ENCODE results near the gene AHCYL2. TPM values are rescaled to one million over a fixed set of nuclear protein-coding genes. Genes with fewer than 3 reads are reported as not detected.

AHCYL2 gene
- total RNA-seq, 1 experiment from 2014 or later, result 17.0 TPM

DNA sequence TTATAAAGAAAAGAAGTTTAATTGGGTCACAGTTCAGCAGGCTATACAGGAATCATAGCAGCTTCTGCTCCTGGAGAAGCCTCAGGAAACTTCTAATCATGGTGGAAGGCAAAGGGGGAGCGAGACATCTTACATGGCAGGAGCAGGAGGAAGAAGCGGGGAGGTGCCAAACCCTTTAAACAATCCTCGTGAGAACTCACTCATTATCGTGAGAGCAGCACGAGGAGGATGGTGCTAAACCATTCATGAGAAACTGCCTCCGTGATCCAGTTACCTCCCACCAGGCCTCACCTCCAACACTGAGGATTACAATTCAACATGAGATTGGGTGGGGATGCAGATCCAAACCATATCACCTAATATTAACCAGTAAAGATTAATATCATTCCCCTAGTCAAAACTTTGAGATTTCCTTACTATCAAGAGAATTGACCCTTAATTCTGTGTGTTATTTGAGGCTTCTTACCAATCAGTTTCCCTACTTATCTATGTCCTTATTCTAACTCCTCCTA, 38.0 kb upstream of the AHCYL2 start:
- Histone ChIP-seq H3K79me2 (ENCODE audit: insufficient read depth, low read length) (no peaks in the 10 kb centered on the region), H3K4me1 (ENCODE audit: control insufficient read depth in 1 of 2, insufficient read depth in 2 of 2, low read length in 2 of 2) (peaks cover 0 to 12% of the 10 kb centered on the region in 2 experiments; a peak in 1 of 4 replicates), H3K27ac (ENCODE audit: low read depth, low read length) (no peak overlapping the region), H3K9me2 (ENCODE audit: insufficient read depth) (no peaks in the 10 kb centered on the region), H3K36me3 (ENCODE audit: control insufficient read depth in 1 of 2, insufficient read depth in 2 of 2, low read length in 2 of 2) (no peaks in the 10 kb centered on the region), H4K20me1 (ENCODE audit: insufficient read depth) (no peaks in the 10 kb centered on the region), H3K9ac (ENCODE audit: low read length) (no peak overlapping the region), H3K27me3 (ENCODE audit: insufficient read depth, low read length) (no peaks in the 10 kb centered on the region), H3K4me3 (replicated peaks in 1 of 2; ENCODE audit: low read depth in 1 of 2, low read length in 2 of 2) (no peak overlapping the region), H3K9me3 (ENCODE audit: control insufficient read depth in 1 of 2, insufficient read depth in 1 of 2, low read depth in 1 of 2, low read length in 2 of 2) (no peaks in the 10 kb centered on the region), H3K4me2 (ENCODE audit: low read length) (no peak overlapping the region), H2AFZ (ENCODE audit: low read depth, low read length, poor library complexity, severe bottlenecking) (no peak overlapping the region)
- POLR2A ChIA-PET, result no interaction called here
- BruUV-seq (replicated peaks), result no TSS peak
- DNase-seq (ENCODE audit: low read depth, low spot score) (no peak), ATAC-seq (no peak)
- intact Hi-C loops (cut with micrococcal nuclease), result no loop called here
- CTCF ChIA-PET, result no interaction called here
- no peak for TF ChIP-seq TCF7L2 (IDR thresholded peaks at IDR 0.05; ENCODE audit: borderline replicate concordance, extremely low read depth, insufficient read depth, insufficient read length)
- TF ChIP-seq EZH2phosphoT487 (IDR thresholded peaks at IDR 0.05; ENCODE audit: borderline replicate concordance), result no peak
- TF ChIP-seq, protein P1, sequence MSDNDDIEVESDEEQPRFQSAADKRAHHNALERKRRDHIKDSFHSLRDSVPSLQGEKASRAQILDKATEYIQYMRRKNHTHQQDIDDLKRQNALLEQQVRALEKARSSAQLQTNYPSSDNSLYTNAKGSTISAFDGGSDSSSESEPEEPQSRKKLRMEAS (IDR thresholded peaks at IDR 0.05), result no peak
- no peak for TF ChIP-seq EGR1 (IDR thresholded peaks at IDR 0.05; ENCODE audit: low read depth)
- TF ChIP-seq SRF (IDR thresholded peaks at IDR 0.05; ENCODE audit: low read depth), result no peak
- no peak for TF ChIP-seq ATF3 (IDR thresholded peaks at IDR 0.05)
- no peak for TF ChIP-seq RAD21 (IDR thresholded peaks at IDR 0.05; ENCODE audit: low read depth)
- no peak for TF ChIP-seq ZNF274 (IDR thresholded peaks at IDR 0.05; ENCODE audit: low read depth, low read length)
- TF ChIP-seq, protein P2, sequence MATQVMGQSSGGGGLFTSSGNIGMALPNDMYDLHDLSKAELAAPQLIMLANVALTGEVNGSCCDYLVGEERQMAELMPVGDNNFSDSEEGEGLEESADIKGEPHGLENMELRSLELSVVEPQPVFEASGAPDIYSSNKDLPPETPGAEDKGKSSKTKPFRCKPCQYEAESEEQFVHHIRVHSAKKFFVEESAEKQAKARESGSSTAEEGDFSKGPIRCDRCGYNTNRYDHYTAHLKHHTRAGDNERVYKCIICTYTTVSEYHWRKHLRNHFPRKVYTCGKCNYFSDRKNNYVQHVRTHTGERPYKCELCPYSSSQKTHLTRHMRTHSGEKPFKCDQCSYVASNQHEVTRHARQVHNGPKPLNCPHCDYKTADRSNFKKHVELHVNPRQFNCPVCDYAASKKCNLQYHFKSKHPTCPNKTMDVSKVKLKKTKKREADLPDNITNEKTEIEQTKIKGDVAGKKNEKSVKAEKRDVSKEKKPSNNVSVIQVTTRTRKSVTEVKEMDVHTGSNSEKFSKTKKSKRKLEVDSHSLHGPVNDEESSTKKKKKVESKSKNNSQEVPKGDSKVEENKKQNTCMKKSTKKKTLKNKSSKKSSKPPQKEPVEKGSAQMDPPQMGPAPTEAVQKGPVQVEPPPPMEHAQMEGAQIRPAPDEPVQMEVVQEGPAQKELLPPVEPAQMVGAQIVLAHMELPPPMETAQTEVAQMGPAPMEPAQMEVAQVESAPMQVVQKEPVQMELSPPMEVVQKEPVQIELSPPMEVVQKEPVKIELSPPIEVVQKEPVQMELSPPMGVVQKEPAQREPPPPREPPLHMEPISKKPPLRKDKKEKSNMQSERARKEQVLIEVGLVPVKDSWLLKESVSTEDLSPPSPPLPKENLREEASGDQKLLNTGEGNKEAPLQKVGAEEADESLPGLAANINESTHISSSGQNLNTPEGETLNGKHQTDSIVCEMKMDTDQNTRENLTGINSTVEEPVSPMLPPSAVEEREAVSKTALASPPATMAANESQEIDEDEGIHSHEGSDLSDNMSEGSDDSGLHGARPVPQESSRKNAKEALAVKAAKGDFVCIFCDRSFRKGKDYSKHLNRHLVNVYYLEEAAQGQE (IDR thresholded peaks at IDR 0.05; ENCODE audit: low read depth), result no peak
- TF ChIP-seq JUND (IDR thresholded peaks at IDR 0.05), result no peak
- no peak for TF ChIP-seq ZFX (IDR thresholded peaks at IDR 0.05)
- TF ChIP-seq CEBPB (IDR thresholded peaks at IDR 0.05; ENCODE audit: low read depth), result no peak
- TF ChIP-seq POLR2AphosphoS5 (IDR thresholded peaks at IDR 0.05; ENCODE audit: low read depth, low read length), result no peak
- no peak for TF ChIP-seq YY1 (IDR thresholded peaks at IDR 0.05; ENCODE audit: extremely low read depth, insufficient replicate concordance, low read depth, low read length)
- no peak for TF ChIP-seq SIN3A (IDR thresholded peaks at IDR 0.05; ENCODE audit: low read depth)
- no peak for TF ChIP-seq SP1 (IDR thresholded peaks at IDR 0.05; ENCODE audit: low read depth)
- no peak for TF ChIP-seq CBX3 (IDR thresholded peaks at IDR 0.05; ENCODE audit: low read depth)
- no peak for TF ChIP-seq POLR2A (IDR thresholded peaks at IDR 0.05; ENCODE audit: borderline replicate concordance, extremely low read depth, insufficient read depth, insufficient read length)
- RAD21 ChIA-PET (ENCODE audit: low non-redundant PET in 1 of 2, low total read pairs in 2 of 2, uncharacterized antibody in 2 of 2, unreplicated experiment in 2 of 2), result no interaction called here

All from HCT116 (cell line).